NCI-H748 treated with DMSO at 0.1 percent for 48 hours (cell line): ENCODE measurements around the gene PELI2.

Experiments
- DNase-seq: peaks from one replicate; lab custom pipeline; 2025; lab: John Stamatoyannopoulos, UW

The PELI2 gene

GRCh38 chr14:56300495-56300894 lies 182.3 kb downstream of the PELI2 start:
- no peak for DNase-seq

GRCh38 chr14:56304456-56304855 lies 186.2 kb downstream of the PELI2 start:
- DNase-seq = no peak

- DNase-seq = no peak
Measured at GRCh38 chr14:56309198-56309597, 191.0 kb downstream of the PELI2 start.

- DNase-seq = no peak
Measured at GRCh38 chr14:56310643-56311042, 192.4 kb downstream of the PELI2 start.

- DNase-seq = no peak
Measured at GRCh38 chr14:56313789-56314188, 195.6 kb downstream of the PELI2 start.

GRCh38 chr14:56318393-56319115 lies 200.3 kb downstream of the PELI2 start:
- DNase-seq = no peak

- no peak for DNase-seq
Measured at GRCh38 chr14:56321861-56322260, 203.7 kb downstream of the PELI2 start.

- no peak for DNase-seq
Measured at GRCh38 chr14:56322531-56322930, 204.3 kb downstream of the PELI2 start.

- DNase-seq = no peak
Measured at GRCh38 chr14:56324454-56324853, 206.2 kb downstream of the PELI2 start.

- no peak for DNase-seq
Measured at GRCh38 chr14:56324856-56325699, 206.9 kb downstream of the PELI2 start.

GRCh38 chr14:56328021-56328420 lies 209.8 kb downstream of the PELI2 start:
- DNase-seq = no peak

- no peak for DNase-seq
Measured at GRCh38 chr14:56331592-56332216, 213.5 kb downstream of the PELI2 start.

GRCh38 chr14:56333359-56334292 lies 215.4 kb downstream of the PELI2 start:
- DNase-seq = peak; percentile 55

- no peak for DNase-seq
Measured at GRCh38 chr14:56334458-56334857, 216.2 kb downstream of the PELI2 start.

GRCh38 chr14:56338674-56339073 lies 220.5 kb downstream of the PELI2 start:
- no peak for DNase-seq

- peak; percentile 79 for DNase-seq
Measured at GRCh38 chr14:56339855-56340701, 221.9 kb downstream of the PELI2 start.

GRCh38 chr14:56340932-56341331 lies 222.7 kb downstream of the PELI2 start:
- no peak for DNase-seq

- no peak for DNase-seq
Measured at GRCh38 chr14:56341766-56342493, 223.7 kb downstream of the PELI2 start.

GRCh38 chr14:56342494-56342942 lies 224.3 kb downstream of the PELI2 start:
- no peak for DNase-seq

- DNase-seq = no peak
Measured at GRCh38 chr14:56349960-56350359, 231.7 kb downstream of the PELI2 start.
